HG02642 (cell line): ENCODE results near the gene TROAP.
"Not testable (repeated sequence)": the region's sequence is repeated elsewhere in the genome, so short reads cannot be mapped to it uniquely, and the experiment has no call there.

Experiments used
- ATAC-seq: cut with Tn5 transposase; IDR thresholded peaks from one replicate; pipeline ENCODE4 v1.9.1; 2021; ENCODE audit warnings: mild to moderate bottlenecking; ENCODE audit not compliant: unreplicated experiment, poor library complexity

Gene TROAP

GRCh38 chr12:49327887-49328286, 4.8 kb downstream of the TROAP start:
- no peak for ATAC-seq

GRCh38 chr12:49328816-49329215, 5.8 kb downstream of the TROAP start:
- ATAC-seq = no peak

GRCh38 chr12:49330032-49330619, 7.1 kb downstream of the TROAP start:
- no peak for ATAC-seq

- no peak for ATAC-seq
Observed at GRCh38 chr12:49330631-49331379, 7.8 kb downstream of the TROAP start.

- ATAC-seq = no peak
Observed at GRCh38 chr12:49331380-49332222, 8.5 kb downstream of the TROAP start.

GRCh38 chr12:49332441-49332861, 9.4 kb downstream of the TROAP start:
- ATAC-seq = no peak

- no peak for ATAC-seq
Observed at GRCh38 chr12:49332891-49333371, 9.9 kb downstream of the TROAP start.

GRCh38 chr12:49333778-49334177, 10.7 kb downstream of the TROAP start:
- ATAC-seq = not testable (repeated sequence)

GRCh38 chr12:49334226-49334625, 11.2 kb downstream of the TROAP start:
- no peak for ATAC-seq

- no peak for ATAC-seq
Observed at GRCh38 chr12:49334681-49335080, 11.6 kb downstream of the TROAP start.

GRCh38 chr12:49335118-49335954, 12.3 kb downstream of the TROAP start:
- ATAC-seq = no peak

GRCh38 chr12:49335955-49336644, 13.0 kb downstream of the TROAP start:
- ATAC-seq = no peak

GRCh38 chr12:49336645-49337584, 13.9 kb downstream of the TROAP start, which contains the start of gene C1QL4:
Gene C1QL4 (minus strand): TSS chr12:49337188. CDS start chr12:49336477, 711 bp downstream.
- ATAC-seq = peak; percentile 66

GRCh38 chr12:49338830-49339463, 15.9 kb downstream of the TROAP start:
- no peak for ATAC-seq

GRCh38 chr12:49339464-49339861, 16.4 kb downstream of the TROAP start:
- no peak for ATAC-seq

- no peak for ATAC-seq
Observed at GRCh38 chr12:49340095-49340870, 17.2 kb downstream of the TROAP start.
